WTC11 (cell line): ENCODE data around the gene PIP4K2C. TPM values are rescaled to one million over a fixed set of nuclear protein-coding genes. Genes with fewer than 3 reads are reported as not detected.

ENCODE experiments used
- ESRRA ChIP-seq: sonication (generic); formaldehyde crosslinking; IDR thresholded peaks from 2 replicates; pipeline ENCODE4 v1.8.1; 2022; ENCODE audit warnings: mild to moderate bottlenecking, missing genetic modification reagents, borderline replicate concordance
- MYBL2 ChIP-seq: sonication (generic); formaldehyde crosslinking; IDR thresholded peaks from 2 replicates; pipeline ENCODE4 v1.8.1; 2023; ENCODE audit warnings: mild to moderate bottlenecking, moderate library complexity, missing genetic modification reagents
- NFYB ChIP-seq: sonication (generic); formaldehyde crosslinking; conservative IDR thresholded peaks from 2 replicates; pipeline ENCODE4 v1.8.0; 2022; ENCODE audit warnings: low read depth, missing genetic modification reagents
- NR3C1 ChIP-seq: sonication (generic); formaldehyde crosslinking; conservative IDR thresholded peaks from 2 replicates; pipeline ENCODE4 v1.8.1; 2023; ENCODE audit warnings: low read depth, mild to moderate bottlenecking, missing genetic modification reagents
- RORB ChIP-seq: fragments of 250-450 bp; sonication (Bioruptor Pico); IDR thresholded peaks from 2 replicates; pipeline ENCODE4 v1.9.0; 2021; ENCODE audit warnings: mild to moderate bottlenecking
- SP1 ChIP-seq: sonication (generic); formaldehyde crosslinking; conservative IDR thresholded peaks from 2 replicates; pipeline ENCODE4 v1.8.1; 2022; ENCODE audit warnings: missing genetic modification reagents
- TCF7 ChIP-seq: sonication (generic); formaldehyde crosslinking; IDR thresholded peaks from 2 replicates; pipeline ENCODE4 v1.8.0; 2022; ENCODE audit warnings: mild to moderate bottlenecking, low read depth, missing genetic modification reagents, moderate library complexity
- TEAD1 ChIP-seq: sonication (generic); formaldehyde crosslinking; IDR thresholded peaks from 2 replicates; pipeline ENCODE4 v1.8.0; 2022; ENCODE audit warnings: mild to moderate bottlenecking, missing genetic modification reagents
- ZNF121 ChIP-seq: sonication (generic); formaldehyde crosslinking; IDR thresholded peaks from 2 replicates; pipeline ENCODE4 v1.8.0; 2023; ENCODE audit warnings: missing genetic modification reagents
- ZNF232 ChIP-seq: sonication (generic); formaldehyde crosslinking; IDR thresholded peaks from 2 replicates; pipeline ENCODE4 v1.8.0; 2022; ENCODE audit warnings: mild to moderate bottlenecking, missing genetic modification reagents
- ZNF317 ChIP-seq: sonication (generic); formaldehyde crosslinking; IDR thresholded peaks from 2 replicates; pipeline ENCODE4 v1.8.1; 2023; ENCODE audit warnings: low read depth, mild to moderate bottlenecking, moderate library complexity, missing genetic modification reagents, borderline replicate concordance
- ZNF423 ChIP-seq: fragments of 250-450 bp; sonication (Bioruptor Pico); IDR thresholded peaks from 2 replicates; pipeline ENCODE4 v2.1.2; 2022; ENCODE audit warnings: mild to moderate bottlenecking, moderate library complexity
- total RNA-seq: library from RNA; stranded (reverse); gene quantifications from 3 replicates; pipeline ENCODE4 v1.2.3, GENCODE V29; 2021
- TF ChIP-seq, protein P1 (sequence below): fragments of 250-450 bp; sonication (Bioruptor Pico); IDR thresholded peaks from 2 replicates; pipeline ENCODE4 v2.1.2; 2022; ENCODE audit warnings: mild to moderate bottlenecking, moderate library complexity
- TF ChIP-seq, protein P2 (sequence below): sonication (generic); formaldehyde crosslinking; IDR thresholded peaks from 2 replicates; pipeline ENCODE4 v1.8.1; 2022; ENCODE audit warnings: mild to moderate bottlenecking, missing genetic modification reagents, moderate library complexity, borderline replicate concordance
- TF ChIP-seq, protein P3 (sequence below): sonication (generic); formaldehyde crosslinking; IDR thresholded peaks from 2 replicates; pipeline ENCODE4 v1.8.1; 2023; ENCODE audit warnings: mild to moderate bottlenecking, missing genetic modification reagents
- TF ChIP-seq, protein P4 (sequence below): sonication (generic); formaldehyde crosslinking; IDR thresholded peaks from 2 replicates; pipeline ENCODE4 v1.8.0; 2023; ENCODE audit warnings: missing genetic modification reagents, mild to moderate bottlenecking, borderline replicate concordance
- TF ChIP-seq, protein P5 (sequence below): fragments of 250-450 bp; sonication (Bioruptor Pico); IDR thresholded peaks from 2 replicates; pipeline ENCODE4 v1.9.0; 2021; ENCODE audit warnings: mild to moderate bottlenecking
- TF ChIP-seq, protein P6 (sequence below): fragments of 250-450 bp; sonication (Bioruptor Pico); IDR thresholded peaks from 2 replicates; pipeline ENCODE4 v1.9.0; 2021; ENCODE audit warnings: mild to moderate bottlenecking, borderline replicate concordance
- TF ChIP-seq, protein P7 (sequence below): sonication (generic); formaldehyde crosslinking; IDR thresholded peaks from 2 replicates; pipeline ENCODE4 v1.8.1; 2023; ENCODE audit warnings: mild to moderate bottlenecking, missing genetic modification reagents
- TF ChIP-seq, protein P8 (sequence below): sonication (generic); formaldehyde crosslinking; IDR thresholded peaks from 2 replicates; pipeline ENCODE4 v1.8.1; 2022; ENCODE audit warnings: mild to moderate bottlenecking, moderate library complexity, missing genetic modification reagents

Gene PIP4K2C
- total RNA-seq, 1 experiment from 2014 or later: 25.4 TPM

DNA sequence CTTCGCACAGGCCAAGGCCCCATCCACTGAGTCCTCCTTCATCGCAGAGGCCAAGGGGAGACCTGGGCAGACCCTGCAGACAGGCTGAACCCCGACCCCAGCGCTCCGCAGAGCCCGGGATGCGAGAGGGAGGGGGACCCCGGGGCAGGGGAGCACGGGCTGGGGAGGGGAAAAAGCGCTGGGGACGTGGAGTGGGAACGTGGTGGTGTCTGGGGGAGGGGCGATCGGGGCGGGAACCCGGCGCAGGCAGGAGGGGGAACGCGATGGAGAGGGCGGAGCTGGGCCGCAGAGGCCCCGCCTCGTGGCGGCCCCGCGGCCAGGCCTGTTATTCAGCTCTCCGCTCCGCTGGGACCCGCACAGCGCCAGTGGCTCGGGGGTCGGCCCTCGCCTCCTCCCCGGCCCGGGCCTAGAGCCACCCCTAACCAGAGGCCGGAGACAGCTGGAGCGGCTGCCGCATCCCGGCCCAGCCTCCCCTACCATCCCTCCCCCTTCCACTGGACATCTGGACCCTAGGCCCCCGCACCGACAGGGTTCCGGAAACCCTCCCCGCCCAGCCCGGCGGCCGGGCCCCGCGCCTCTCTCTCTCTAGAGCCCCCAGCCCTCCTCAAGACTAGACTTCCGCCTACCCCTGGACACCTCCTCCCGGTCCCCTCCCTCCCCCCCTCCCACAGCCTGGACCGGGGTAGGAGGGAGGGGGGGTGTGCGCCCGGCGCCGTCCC is 20.3 kb downstream of the PIP4K2C start, which contains the start of gene ARHGEF25 (continued):
- TF ChIP-seq ZNF121 (CRISPR knock-in tag): no peak
- TF ChIP-seq, protein P1, sequence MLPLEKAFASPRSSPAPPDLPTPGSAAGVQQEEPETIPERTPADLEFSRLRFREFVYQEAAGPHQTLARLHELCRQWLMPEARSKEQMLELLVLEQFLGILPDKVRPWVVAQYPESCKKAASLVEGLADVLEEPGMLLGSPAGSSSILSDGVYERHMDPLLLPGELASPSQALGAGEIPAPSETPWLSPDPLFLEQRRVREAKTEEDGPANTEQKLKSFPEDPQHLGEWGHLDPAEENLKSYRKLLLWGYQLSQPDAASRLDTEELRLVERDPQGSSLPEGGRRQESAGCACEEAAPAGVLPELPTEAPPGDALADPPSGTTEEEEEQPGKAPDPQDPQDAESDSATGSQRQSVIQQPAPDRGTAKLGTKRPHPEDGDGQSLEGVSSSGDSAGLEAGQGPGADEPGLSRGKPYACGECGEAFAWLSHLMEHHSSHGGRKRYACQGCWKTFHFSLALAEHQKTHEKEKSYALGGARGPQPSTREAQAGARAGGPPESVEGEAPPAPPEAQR (CRISPR knock-in tag): no peak
- TF ChIP-seq RORB (CRISPR knock-in tag): no peak
- TF ChIP-seq ZNF317 (CRISPR knock-in tag): no peak
- no peak for TF ChIP-seq ZNF232 (CRISPR knock-in tag)
- TF ChIP-seq, protein P2, sequence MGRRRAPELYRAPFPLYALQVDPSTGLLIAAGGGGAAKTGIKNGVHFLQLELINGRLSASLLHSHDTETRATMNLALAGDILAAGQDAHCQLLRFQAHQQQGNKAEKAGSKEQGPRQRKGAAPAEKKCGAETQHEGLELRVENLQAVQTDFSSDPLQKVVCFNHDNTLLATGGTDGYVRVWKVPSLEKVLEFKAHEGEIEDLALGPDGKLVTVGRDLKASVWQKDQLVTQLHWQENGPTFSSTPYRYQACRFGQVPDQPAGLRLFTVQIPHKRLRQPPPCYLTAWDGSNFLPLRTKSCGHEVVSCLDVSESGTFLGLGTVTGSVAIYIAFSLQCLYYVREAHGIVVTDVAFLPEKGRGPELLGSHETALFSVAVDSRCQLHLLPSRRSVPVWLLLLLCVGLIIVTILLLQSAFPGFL: no peak
- TF ChIP-seq NR3C1 (CRISPR knock-in tag): no peak
- no peak for TF ChIP-seq MYBL2 (CRISPR knock-in tag)
- TF ChIP-seq, protein P3, sequence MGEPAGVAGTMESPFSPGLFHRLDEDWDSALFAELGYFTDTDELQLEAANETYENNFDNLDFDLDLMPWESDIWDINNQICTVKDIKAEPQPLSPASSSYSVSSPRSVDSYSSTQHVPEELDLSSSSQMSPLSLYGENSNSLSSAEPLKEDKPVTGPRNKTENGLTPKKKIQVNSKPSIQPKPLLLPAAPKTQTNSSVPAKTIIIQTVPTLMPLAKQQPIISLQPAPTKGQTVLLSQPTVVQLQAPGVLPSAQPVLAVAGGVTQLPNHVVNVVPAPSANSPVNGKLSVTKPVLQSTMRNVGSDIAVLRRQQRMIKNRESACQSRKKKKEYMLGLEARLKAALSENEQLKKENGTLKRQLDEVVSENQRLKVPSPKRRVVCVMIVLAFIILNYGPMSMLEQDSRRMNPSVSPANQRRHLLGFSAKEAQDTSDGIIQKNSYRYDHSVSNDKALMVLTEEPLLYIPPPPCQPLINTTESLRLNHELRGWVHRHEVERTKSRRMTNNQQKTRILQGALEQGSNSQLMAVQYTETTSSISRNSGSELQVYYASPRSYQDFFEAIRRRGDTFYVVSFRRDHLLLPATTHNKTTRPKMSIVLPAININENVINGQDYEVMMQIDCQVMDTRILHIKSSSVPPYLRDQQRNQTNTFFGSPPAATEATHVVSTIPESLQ: no peak
- TF ChIP-seq, protein P4, sequence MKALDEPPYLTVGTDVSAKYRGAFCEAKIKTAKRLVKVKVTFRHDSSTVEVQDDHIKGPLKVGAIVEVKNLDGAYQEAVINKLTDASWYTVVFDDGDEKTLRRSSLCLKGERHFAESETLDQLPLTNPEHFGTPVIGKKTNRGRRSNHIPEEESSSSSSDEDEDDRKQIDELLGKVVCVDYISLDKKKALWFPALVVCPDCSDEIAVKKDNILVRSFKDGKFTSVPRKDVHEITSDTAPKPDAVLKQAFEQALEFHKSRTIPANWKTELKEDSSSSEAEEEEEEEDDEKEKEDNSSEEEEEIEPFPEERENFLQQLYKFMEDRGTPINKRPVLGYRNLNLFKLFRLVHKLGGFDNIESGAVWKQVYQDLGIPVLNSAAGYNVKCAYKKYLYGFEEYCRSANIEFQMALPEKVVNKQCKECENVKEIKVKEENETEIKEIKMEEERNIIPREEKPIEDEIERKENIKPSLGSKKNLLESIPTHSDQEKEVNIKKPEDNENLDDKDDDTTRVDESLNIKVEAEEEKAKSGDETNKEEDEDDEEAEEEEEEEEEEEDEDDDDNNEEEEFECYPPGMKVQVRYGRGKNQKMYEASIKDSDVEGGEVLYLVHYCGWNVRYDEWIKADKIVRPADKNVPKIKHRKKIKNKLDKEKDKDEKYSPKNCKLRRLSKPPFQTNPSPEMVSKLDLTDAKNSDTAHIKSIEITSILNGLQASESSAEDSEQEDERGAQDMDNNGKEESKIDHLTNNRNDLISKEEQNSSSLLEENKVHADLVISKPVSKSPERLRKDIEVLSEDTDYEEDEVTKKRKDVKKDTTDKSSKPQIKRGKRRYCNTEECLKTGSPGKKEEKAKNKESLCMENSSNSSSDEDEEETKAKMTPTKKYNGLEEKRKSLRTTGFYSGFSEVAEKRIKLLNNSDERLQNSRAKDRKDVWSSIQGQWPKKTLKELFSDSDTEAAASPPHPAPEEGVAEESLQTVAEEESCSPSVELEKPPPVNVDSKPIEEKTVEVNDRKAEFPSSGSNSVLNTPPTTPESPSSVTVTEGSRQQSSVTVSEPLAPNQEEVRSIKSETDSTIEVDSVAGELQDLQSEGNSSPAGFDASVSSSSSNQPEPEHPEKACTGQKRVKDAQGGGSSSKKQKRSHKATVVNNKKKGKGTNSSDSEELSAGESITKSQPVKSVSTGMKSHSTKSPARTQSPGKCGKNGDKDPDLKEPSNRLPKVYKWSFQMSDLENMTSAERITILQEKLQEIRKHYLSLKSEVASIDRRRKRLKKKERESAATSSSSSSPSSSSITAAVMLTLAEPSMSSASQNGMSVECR (CRISPR knock-in tag): no peak
- TF ChIP-seq ZNF423: no peak
- no peak for TF ChIP-seq TCF7 (CRISPR knock-in tag)
- TF ChIP-seq TEAD1 (CRISPR knock-in tag): peak; percentile 59; the same call in 1 of the 2 replicates
- no peak for TF ChIP-seq NFYB (CRISPR knock-in tag)
- TF ChIP-seq, protein P5, sequence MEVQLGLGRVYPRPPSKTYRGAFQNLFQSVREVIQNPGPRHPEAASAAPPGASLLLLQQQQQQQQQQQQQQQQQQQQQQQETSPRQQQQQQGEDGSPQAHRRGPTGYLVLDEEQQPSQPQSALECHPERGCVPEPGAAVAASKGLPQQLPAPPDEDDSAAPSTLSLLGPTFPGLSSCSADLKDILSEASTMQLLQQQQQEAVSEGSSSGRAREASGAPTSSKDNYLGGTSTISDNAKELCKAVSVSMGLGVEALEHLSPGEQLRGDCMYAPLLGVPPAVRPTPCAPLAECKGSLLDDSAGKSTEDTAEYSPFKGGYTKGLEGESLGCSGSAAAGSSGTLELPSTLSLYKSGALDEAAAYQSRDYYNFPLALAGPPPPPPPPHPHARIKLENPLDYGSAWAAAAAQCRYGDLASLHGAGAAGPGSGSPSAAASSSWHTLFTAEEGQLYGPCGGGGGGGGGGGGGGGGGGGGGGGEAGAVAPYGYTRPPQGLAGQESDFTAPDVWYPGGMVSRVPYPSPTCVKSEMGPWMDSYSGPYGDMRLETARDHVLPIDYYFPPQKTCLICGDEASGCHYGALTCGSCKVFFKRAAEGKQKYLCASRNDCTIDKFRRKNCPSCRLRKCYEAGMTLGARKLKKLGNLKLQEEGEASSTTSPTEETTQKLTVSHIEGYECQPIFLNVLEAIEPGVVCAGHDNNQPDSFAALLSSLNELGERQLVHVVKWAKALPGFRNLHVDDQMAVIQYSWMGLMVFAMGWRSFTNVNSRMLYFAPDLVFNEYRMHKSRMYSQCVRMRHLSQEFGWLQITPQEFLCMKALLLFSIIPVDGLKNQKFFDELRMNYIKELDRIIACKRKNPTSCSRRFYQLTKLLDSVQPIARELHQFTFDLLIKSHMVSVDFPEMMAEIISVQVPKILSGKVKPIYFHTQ (CRISPR knock-in tag): no peak
- no peak for TF ChIP-seq ESRRA
- TF ChIP-seq, protein P6, sequence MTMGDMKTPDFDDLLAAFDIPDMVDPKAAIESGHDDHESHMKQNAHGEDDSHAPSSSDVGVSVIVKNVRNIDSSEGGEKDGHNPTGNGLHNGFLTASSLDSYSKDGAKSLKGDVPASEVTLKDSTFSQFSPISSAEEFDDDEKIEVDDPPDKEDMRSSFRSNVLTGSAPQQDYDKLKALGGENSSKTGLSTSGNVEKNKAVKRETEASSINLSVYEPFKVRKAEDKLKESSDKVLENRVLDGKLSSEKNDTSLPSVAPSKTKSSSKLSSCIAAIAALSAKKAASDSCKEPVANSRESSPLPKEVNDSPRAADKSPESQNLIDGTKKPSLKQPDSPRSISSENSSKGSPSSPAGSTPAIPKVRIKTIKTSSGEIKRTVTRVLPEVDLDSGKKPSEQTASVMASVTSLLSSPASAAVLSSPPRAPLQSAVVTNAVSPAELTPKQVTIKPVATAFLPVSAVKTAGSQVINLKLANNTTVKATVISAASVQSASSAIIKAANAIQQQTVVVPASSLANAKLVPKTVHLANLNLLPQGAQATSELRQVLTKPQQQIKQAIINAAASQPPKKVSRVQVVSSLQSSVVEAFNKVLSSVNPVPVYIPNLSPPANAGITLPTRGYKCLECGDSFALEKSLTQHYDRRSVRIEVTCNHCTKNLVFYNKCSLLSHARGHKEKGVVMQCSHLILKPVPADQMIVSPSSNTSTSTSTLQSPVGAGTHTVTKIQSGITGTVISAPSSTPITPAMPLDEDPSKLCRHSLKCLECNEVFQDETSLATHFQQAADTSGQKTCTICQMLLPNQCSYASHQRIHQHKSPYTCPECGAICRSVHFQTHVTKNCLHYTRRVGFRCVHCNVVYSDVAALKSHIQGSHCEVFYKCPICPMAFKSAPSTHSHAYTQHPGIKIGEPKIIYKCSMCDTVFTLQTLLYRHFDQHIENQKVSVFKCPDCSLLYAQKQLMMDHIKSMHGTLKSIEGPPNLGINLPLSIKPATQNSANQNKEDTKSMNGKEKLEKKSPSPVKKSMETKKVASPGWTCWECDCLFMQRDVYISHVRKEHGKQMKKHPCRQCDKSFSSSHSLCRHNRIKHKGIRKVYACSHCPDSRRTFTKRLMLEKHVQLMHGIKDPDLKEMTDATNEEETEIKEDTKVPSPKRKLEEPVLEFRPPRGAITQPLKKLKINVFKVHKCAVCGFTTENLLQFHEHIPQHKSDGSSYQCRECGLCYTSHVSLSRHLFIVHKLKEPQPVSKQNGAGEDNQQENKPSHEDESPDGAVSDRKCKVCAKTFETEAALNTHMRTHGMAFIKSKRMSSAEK (CRISPR knock-in tag): no peak
- TF ChIP-seq, protein P7, sequence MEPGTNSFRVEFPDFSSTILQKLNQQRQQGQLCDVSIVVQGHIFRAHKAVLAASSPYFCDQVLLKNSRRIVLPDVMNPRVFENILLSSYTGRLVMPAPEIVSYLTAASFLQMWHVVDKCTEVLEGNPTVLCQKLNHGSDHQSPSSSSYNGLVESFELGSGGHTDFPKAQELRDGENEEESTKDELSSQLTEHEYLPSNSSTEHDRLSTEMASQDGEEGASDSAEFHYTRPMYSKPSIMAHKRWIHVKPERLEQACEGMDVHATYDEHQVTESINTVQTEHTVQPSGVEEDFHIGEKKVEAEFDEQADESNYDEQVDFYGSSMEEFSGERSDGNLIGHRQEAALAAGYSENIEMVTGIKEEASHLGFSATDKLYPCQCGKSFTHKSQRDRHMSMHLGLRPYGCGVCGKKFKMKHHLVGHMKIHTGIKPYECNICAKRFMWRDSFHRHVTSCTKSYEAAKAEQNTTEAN (CRISPR knock-in tag): no peak
- TF ChIP-seq, protein P8, sequence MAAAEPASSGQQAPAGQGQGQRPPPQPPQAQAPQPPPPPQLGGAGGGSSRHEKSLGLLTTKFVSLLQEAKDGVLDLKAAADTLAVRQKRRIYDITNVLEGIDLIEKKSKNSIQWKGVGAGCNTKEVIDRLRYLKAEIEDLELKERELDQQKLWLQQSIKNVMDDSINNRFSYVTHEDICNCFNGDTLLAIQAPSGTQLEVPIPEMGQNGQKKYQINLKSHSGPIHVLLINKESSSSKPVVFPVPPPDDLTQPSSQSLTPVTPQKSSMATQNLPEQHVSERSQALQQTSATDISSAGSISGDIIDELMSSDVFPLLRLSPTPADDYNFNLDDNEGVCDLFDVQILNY (CRISPR knock-in tag): no peak
- TF ChIP-seq SP1 (CRISPR knock-in tag): peak; percentile 71
